Measurements from ENCODE around the gene ZNF805. TPM values are rescaled to one million over a fixed set of nuclear protein-coding genes. Genes with fewer than 3 reads are reported as not detected.
A peak's percentile ranks its signal among the peaks of the same experiment; 100 is the strongest.

ZNF805 gene
- polyA plus RNA-seq, 1 of the 3 experiments (the other 2 are of a cell fraction): 1.5 TPM

GRCh38 chr19:57191141-57192076 lies 49.0 kb upstream of the ZNF805 start, which contains the start of gene ZNF264:
ZNF264 (plus strand) TSS chr19:57191500; CDS start chr19:57191914, 414 bp downstream.
- H3K36me3 ChIP-seq (replicated peaks in 1 of 2; ENCODE audit: control insufficient read depth in 1 of 2, insufficient read depth in 2 of 2, low read length in 1 of 2): peaks cover 32 to 33% of the 10 kb centered on the region in 2 experiments
- TF ChIP-seq ELF1 (IDR thresholded peaks at IDR 0.05) (peak; percentile 88), NFIC (IDR thresholded peaks at IDR 0.05; ENCODE audit: borderline replicate concordance) (peak; percentile 43; the same call in 1 of the 2 replicates), SIN3A (IDR thresholded peaks at IDR 0.05; ENCODE audit: borderline replicate concordance, low read depth, low read length) (no peak), SMC3 (IDR thresholded peaks at IDR 0.05; ENCODE audit: low read depth, low read length) (no peak), MAX (IDR thresholded peaks at IDR 0.05; ENCODE audit: low read depth) (peak; percentile 78), RXRA (IDR thresholded peaks at IDR 0.05; ENCODE audit: borderline replicate concordance, low read depth) (no peak), POLR2AphosphoS5 (IDR thresholded peaks at IDR 0.05; ENCODE audit: low read depth, low read length) (peak; percentile 93), TAF1 (IDR thresholded peaks at IDR 0.05; ENCODE audit: borderline replicate concordance, low read depth, low read length) (peak; percentile 69; the same call in 1 of the 2 replicates), MXI1 (IDR thresholded peaks at IDR 0.05; ENCODE audit: low read depth, low read length) (peak; percentile 39; the same call in 1 of the 2 replicates), CHD2 (IDR thresholded peaks at IDR 0.05; ENCODE audit: low read length, partially characterized antibody) (peak; percentile 72), YY1 (IDR thresholded peaks at IDR 0.05; ENCODE audit: low read depth) (peak; percentile 90), GABPA (IDR thresholded peaks at IDR 0.05; ENCODE audit: low read depth) (peak; percentile 88)
- peak within 1 kb of the TSS; percentile 100 for H2AFZ ChIP-seq (ENCODE audit: low read depth)
- H3K9ac ChIP-seq: peak within 1 kb of the TSS; percentile 85
- WGBS (ENCODE audit: low lambda C conversion rate): 8% methylated on average over 32 of the region's 81 CpGs
- ChIA-PET CTCF (interaction anchor here (0.6 to 1.2 kb wide), 2 partner anchors 72 to 92 kb away, joined by 3 read pairs; no protein-coding TSS in a partner anchor), POLR2A (interaction anchor here (0.5 to 1.3 kb wide), 4 partner anchors 17 to 82 kb away, joined by 3 to 8 read pairs (median 5); no protein-coding TSS in a partner anchor)
- peaks cover 4% of the 10 kb centered on the region for H3F3A ChIP-seq (replicated peaks; ENCODE audit: insufficient read depth)
- peak within 1 kb of the TSS; percentile 87 for H3K4me2 ChIP-seq
- H4K20me1 ChIP-seq (ENCODE audit: insufficient read depth): peaks cover 19% of the 10 kb centered on the region
- peaks cover 48% of the 10 kb centered on the region for H3K79me2 ChIP-seq (ENCODE audit: insufficient read depth)
- H3K27me3 ChIP-seq (ENCODE audit: insufficient read depth): no peaks in the 10 kb centered on the region
- peak within 1 kb of the TSS; percentile 82 to 96 for H3K4me3 ChIP-seq (ENCODE audit: low read depth in 2 of 2, low read length in 1 of 2)
- 0 out of 2 replicates have a peak, but pooled peaks cover 4% of the 10 kb centered on the region for H3K9me3 ChIP-seq
- H3K9me2 ChIP-seq: no peaks in the 10 kb centered on the region
- peaks cover 0 to 21% of the 10 kb centered on the region in 2 experiments; a peak in 1 of 4 replicates for H3K4me1 ChIP-seq (ENCODE audit: control insufficient read depth in 1 of 2, insufficient read depth in 2 of 2, low read depth in 1 of 2, low read length in 1 of 2)
- peak within 1 kb of the TSS; percentile 79 to 91 for H3K27ac ChIP-seq (ENCODE audit: low read depth in 2 of 2, low read length in 1 of 2)
- DNase-seq: peak; percentile 93

GRCh38 chr19:57192077-57192420 lies 48.4 kb upstream of the ZNF805 start:
- peaks cover 19% of the 10 kb centered on the region for H4K20me1 ChIP-seq (ENCODE audit: insufficient read depth)
- WGBS (ENCODE audit: low lambda C conversion rate): 29% methylated on average over 9 of the region's 9 CpGs
- peak overlapping the region in 1 of 2 experiments; percentile 79; a peak in 2 of 4 replicates for H3K27ac ChIP-seq (ENCODE audit: low read depth in 2 of 2, low read length in 1 of 2)
- H3F3A ChIP-seq (replicated peaks; ENCODE audit: insufficient read depth): peaks cover 4% of the 10 kb centered on the region
- peak; percentile 33 for DNase-seq
- TF ChIP-seq TCF12 (IDR thresholded peaks at IDR 0.05) (no peak), EZH2phosphoT487 (IDR thresholded peaks at IDR 0.05; ENCODE audit: borderline replicate concordance, low read depth) (no peak), PBX3 (IDR thresholded peaks at IDR 0.05) (no peak), USF1 (IDR thresholded peaks at IDR 0.05; ENCODE audit: borderline replicate concordance, low read depth) (no peak), RFX5 (IDR thresholded peaks at IDR 0.05; ENCODE audit: low read length) (no peak), SIN3A (IDR thresholded peaks at IDR 0.05; ENCODE audit: borderline replicate concordance, low read depth, low read length) (no peak), FOXM1 (IDR thresholded peaks at IDR 0.05; ENCODE audit: low read depth) (no peak)
- TF ChIP-seq, protein P1, sequence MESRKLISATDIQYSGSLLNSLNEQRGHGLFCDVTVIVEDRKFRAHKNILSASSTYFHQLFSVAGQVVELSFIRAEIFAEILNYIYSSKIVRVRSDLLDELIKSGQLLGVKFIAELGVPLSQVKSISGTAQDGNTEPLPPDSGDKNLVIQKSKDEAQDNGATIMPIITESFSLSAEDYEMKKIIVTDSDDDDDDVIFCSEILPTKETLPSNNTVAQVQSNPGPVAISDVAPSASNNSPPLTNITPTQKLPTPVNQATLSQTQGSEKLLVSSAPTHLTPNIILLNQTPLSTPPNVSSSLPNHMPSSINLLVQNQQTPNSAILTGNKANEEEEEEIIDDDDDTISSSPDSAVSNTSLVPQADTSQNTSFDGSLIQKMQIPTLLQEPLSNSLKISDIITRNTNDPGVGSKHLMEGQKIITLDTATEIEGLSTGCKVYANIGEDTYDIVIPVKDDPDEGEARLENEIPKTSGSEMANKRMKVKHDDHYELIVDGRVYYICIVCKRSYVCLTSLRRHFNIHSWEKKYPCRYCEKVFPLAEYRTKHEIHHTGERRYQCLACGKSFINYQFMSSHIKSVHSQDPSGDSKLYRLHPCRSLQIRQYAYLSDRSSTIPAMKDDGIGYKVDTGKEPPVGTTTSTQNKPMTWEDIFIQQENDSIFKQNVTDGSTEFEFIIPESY (IDR thresholded peaks at IDR 0.05; ENCODE audit: borderline replicate concordance, low read depth): no peak
- TF ChIP-seq, protein P2, sequence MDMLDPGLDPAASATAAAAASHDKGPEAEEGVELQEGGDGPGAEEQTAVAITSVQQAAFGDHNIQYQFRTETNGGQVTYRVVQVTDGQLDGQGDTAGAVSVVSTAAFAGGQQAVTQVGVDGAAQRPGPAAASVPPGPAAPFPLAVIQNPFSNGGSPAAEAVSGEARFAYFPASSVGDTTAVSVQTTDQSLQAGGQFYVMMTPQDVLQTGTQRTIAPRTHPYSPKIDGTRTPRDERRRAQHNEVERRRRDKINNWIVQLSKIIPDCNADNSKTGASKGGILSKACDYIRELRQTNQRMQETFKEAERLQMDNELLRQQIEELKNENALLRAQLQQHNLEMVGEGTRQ (IDR thresholded peaks at IDR 0.05; ENCODE audit: borderline replicate concordance, low read depth, low read length): no peak
- no peaks in the 10 kb centered on the region for H3K9me2 ChIP-seq
- 0 out of 2 replicates have a peak, but pooled peaks cover 4% of the 10 kb centered on the region for H3K9me3 ChIP-seq
- H3K9ac ChIP-seq: peak overlapping the region; percentile 85
- no peaks in the 10 kb centered on the region for H3K27me3 ChIP-seq (ENCODE audit: insufficient read depth)
- H3K4me1 ChIP-seq (ENCODE audit: control insufficient read depth in 1 of 2, insufficient read depth in 2 of 2, low read depth in 1 of 2, low read length in 1 of 2): peaks cover 0 to 21% of the 10 kb centered on the region in 2 experiments; a peak in 1 of 4 replicates
- CTCF ChIA-PET: no interaction called here
- H3K36me3 ChIP-seq (replicated peaks in 1 of 2; ENCODE audit: control insufficient read depth in 1 of 2, insufficient read depth in 2 of 2, low read length in 1 of 2): peaks cover 37 to 40% of the 10 kb centered on the region in 2 experiments
- POLR2A ChIA-PET: interaction anchor here (1.3 kb wide), 1 partner anchor 21 kb away, joined by 8 read pairs; no protein-coding TSS in a partner anchor
- H3K4me3 ChIP-seq (ENCODE audit: low read depth in 2 of 2, low read length in 1 of 2): peak overlapping the region; percentile 82 to 96
- peak overlapping the region; percentile 87 for H3K4me2 ChIP-seq
- peaks cover 48% of the 10 kb centered on the region for H3K79me2 ChIP-seq (ENCODE audit: insufficient read depth)
- peak overlapping the region; percentile 100 for H2AFZ ChIP-seq (ENCODE audit: low read depth)
